A549 (cell line): ENCODE results near the gene ARHGEF28.

ENCODE experiments used
- EP300 ChIP-seq, 2 experiments: fragments of >200 bp; sonication (Bioruptor Twin); formaldehyde crosslinking; IDR thresholded peaks; 2 replicates in 1 of 2; 3 replicates in 1 of 2; pipeline ENCODE4 v1.6.1; 2016 to 2017
- HDAC2 ChIP-seq: fragments of 200-600 bp; sonication (generic); IDR thresholded peaks from 2 replicates; pipeline ENCODE4 v1.6.1; 2016
- SREBF2 ChIP-seq: fragments of 450-650 bp; IDR thresholded peaks from 2 replicates; pipeline ENCODE4 v1.6.1; 2014; ENCODE audit warnings: mild to moderate bottlenecking, moderate library complexity
- ZNF302 ChIP-seq: fragments of 250-450 bp; sonication (Bioruptor Pico); IDR thresholded peaks from 2 replicates; pipeline ENCODE4 v1.9.0; 2021; ENCODE audit warnings: inconsistent platforms, mild to moderate bottlenecking, moderate library complexity
- TF ChIP-seq, protein P1 (sequence below): fragments of >200 bp; sonication (Bioruptor Twin); formaldehyde crosslinking; IDR thresholded peaks from 3 replicates; pipeline ENCODE4 v1.5.1; 2016

DNA sequence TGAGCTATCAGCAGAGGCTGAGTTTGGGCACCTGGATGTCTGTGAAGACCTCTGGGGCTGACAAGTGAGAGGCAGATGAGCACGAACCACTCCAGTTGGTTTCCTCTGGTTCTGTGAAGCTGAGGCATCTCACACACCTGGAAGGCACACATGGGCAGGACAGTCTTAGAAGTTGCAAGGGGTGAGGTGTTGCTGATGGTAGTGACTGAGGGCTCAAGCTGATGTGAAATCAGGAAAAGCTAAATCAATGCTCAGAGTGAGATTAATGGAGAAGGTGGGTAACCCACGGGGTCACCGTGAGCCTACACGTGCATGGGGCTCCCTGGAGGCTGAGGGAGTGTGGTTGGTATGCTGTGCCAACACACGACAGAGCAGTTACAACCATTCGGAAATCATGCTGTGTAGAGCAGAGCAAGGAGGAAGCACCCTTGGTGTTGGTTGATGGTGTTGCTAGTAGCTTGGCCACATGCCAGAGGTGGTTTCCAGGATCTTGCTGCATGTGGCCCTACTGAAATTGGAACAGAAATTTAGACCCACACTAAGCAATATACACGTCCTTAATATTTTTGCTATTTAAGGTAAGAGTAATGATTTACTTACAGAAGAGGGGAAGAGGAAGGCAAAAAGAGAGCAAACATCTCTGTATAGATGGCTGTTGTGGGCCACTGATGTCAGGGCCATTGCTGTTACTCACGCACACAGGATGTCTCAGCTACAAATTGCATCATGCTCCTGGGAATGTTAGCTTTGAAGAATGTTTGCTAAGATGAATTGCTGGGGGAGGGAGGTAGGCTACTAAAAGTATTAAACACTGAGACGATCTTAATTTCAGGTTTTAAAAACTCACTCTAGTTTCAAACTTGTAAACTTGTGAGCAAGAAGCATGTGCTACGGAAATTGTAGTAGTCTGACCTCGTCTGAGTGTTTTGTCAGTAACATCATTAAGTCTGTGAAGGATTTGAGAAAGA, 170.5 kb downstream of the ARHGEF28 start:
- TF ChIP-seq, protein P1, sequence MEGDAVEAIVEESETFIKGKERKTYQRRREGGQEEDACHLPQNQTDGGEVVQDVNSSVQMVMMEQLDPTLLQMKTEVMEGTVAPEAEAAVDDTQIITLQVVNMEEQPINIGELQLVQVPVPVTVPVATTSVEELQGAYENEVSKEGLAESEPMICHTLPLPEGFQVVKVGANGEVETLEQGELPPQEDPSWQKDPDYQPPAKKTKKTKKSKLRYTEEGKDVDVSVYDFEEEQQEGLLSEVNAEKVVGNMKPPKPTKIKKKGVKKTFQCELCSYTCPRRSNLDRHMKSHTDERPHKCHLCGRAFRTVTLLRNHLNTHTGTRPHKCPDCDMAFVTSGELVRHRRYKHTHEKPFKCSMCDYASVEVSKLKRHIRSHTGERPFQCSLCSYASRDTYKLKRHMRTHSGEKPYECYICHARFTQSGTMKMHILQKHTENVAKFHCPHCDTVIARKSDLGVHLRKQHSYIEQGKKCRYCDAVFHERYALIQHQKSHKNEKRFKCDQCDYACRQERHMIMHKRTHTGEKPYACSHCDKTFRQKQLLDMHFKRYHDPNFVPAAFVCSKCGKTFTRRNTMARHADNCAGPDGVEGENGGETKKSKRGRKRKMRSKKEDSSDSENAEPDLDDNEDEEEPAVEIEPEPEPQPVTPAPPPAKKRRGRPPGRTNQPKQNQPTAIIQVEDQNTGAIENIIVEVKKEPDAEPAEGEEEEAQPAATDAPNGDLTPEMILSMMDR = no peak
- peak; percentile 39; the same call in 1 of the 2 replicates for TF ChIP-seq ZNF302 (CRISPR knock-in tag)
- TF ChIP-seq SREBF2 = no peak
- peak; percentile 97 to 98 for TF ChIP-seq EP300 (IDR thresholded peaks at IDR 0.05)
- TF ChIP-seq HDAC2 = no peak
